Prostate gland (tissue), 2 donors: Measurements from ENCODE around the gene PLSCR3.

Experiments
- POLR2A ChIP-seq: fragments of 450-650 bp; IDR thresholded peaks from one replicate; pipeline ENCODE4 v1.6.1; 2016; ENCODE audit warnings: antibody characterized with exemption, mild to moderate bottlenecking
- POLR2AphosphoS5 ChIP-seq: sonication (generic); formaldehyde crosslinking; IDR thresholded peaks from one replicate; pipeline ENCODE4 v1.6.1; 2017; ENCODE audit warnings: antibody characterized with exemption
- TF ChIP-seq, protein P1 (sequence below), 4 experiments: fragments of 200-600 bp in 2 of 4; fragments of 450-650 bp in 2 of 4; sonication (generic) in 2 of 4; IDR thresholded peaks; 1 replicate in 3 of 4; 2 replicates in 1 of 4; pipeline ENCODE4 v1.5.1; 2016 to 2019; ENCODE audit warnings: antibody characterized with exemption in 4 of 4, mild to moderate bottlenecking in 2 of 4, moderate library complexity in 2 of 4

DNA sequence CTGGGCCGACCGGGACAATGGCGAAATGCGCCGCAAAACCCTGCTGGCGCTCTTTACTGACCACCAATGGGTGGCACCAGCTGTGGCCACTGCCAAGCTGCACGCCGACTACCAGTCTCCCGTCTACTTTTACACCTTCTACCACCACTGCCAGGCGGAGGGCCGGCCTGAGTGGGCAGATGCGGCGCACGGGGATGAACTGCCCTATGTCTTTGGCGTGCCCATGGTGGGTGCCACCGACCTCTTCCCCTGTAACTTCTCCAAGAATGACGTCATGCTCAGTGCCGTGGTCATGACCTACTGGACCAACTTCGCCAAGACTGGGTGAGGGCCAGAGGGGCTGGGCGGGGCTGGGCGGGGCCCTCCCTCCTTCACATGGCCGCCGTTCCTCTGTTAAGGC lies 21.5 kb upstream of the PLSCR3 start:
- TF ChIP-seq, protein P1, sequence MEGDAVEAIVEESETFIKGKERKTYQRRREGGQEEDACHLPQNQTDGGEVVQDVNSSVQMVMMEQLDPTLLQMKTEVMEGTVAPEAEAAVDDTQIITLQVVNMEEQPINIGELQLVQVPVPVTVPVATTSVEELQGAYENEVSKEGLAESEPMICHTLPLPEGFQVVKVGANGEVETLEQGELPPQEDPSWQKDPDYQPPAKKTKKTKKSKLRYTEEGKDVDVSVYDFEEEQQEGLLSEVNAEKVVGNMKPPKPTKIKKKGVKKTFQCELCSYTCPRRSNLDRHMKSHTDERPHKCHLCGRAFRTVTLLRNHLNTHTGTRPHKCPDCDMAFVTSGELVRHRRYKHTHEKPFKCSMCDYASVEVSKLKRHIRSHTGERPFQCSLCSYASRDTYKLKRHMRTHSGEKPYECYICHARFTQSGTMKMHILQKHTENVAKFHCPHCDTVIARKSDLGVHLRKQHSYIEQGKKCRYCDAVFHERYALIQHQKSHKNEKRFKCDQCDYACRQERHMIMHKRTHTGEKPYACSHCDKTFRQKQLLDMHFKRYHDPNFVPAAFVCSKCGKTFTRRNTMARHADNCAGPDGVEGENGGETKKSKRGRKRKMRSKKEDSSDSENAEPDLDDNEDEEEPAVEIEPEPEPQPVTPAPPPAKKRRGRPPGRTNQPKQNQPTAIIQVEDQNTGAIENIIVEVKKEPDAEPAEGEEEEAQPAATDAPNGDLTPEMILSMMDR (IDR thresholded peaks at IDR 0.05) = no peak
- no peak for TF ChIP-seq POLR2A
- TF ChIP-seq POLR2AphosphoS5 = no peak
